Body of pancreas (tissue), 4 donors: Measurements from ENCODE around the gene STAG2.

Experiments used
- CTCF ChIP-seq, 7 experiments: fragments of 450-650 bp in 4 of 7; fragments of 200-600 bp in 3 of 7; sonication (generic) in 3 of 7; IDR thresholded peaks; one replicate each; pipeline ENCODE4 v1.5.1; 2016 to 2019; ENCODE audit warnings: antibody characterized with exemption in 7 of 7
- POLR2A ChIP-seq, 3 donors: fragments of 450-650 bp; IDR thresholded peaks; one replicate each; pipeline ENCODE4 v1.6.1; 2016; ENCODE audit warnings: antibody characterized with exemption in 3 of 3, mild to moderate bottlenecking in 2 of 3

DNA sequence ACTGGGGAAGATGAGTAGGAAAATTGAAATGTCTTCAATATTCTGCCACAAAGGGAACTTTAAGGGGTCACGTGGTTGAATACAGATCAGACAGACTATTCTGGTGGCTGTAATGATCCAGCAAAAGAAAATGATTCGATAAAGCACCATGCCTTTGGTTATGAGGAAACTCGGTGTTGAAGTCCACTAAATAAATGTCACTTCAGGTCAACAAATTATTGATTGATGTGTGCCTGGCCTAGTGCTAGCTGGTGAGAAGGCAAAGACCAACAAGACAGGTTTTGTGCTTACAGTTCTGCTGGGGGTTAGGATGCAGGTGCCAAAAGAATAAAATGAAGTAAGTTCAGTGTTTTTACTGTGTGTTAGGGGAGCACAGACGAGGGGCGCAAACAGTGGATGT lies 142.5 kb downstream of the STAG2 start:
- TF ChIP-seq CTCF (IDR thresholded peaks at IDR 0.05) (no peak), POLR2A (IDR thresholded peaks at IDR 0.05) (no peak)
